Inferior parietal cortex (tissue), 1 donor: ENCODE measurements around the gene F8.
"Not testable (repeated sequence)": the region's sequence is repeated elsewhere in the genome, so short reads cannot be mapped to it uniquely, and the experiment has no call there.

ENCODE experiments used
- DNase-seq: peaks from one replicate; pipeline ENCODE4 v3.0.0-alpha.2; 2016; ENCODE audit errors: extremely low spot score

F8 gene

GRCh38 chrX:154816326-154816898, 206.1 kb downstream of the F8 start:
- not testable (repeated sequence) for DNase-seq

- no peak for DNase-seq
Observed at GRCh38 chrX:154815274-154815818, 207.2 kb downstream of the F8 start.

GRCh38 chrX:154813801-154814200, 208.7 kb downstream of the F8 start:
- no peak for DNase-seq

GRCh38 chrX:154812341-154813101, 210.0 kb downstream of the F8 start:
- DNase-seq = no peak

GRCh38 chrX:154809939-154810665, 212.4 kb downstream of the F8 start:
- no peak for DNase-seq

GRCh38 chrX:154806837-154807501, 215.6 kb downstream of the F8 start:
- no peak for DNase-seq

GRCh38 chrX:154805696-154806091, 216.8 kb downstream of the F8 start:
- no peak for DNase-seq

GRCh38 chrX:154804957-154805695, 217.4 kb downstream of the F8 start, which contains the start of gene MPP1:
TSS of gene MPP1 (minus strand) at chrX:154805485. CDS start at chrX:154805373, 112 bp downstream.
- peak; percentile 67 for DNase-seq

GRCh38 chrX:154804261-154804956, 218.1 kb downstream of the F8 start:
- DNase-seq = no peak

GRCh38 chrX:154802947-154803346, 219.6 kb downstream of the F8 start:
- DNase-seq = no peak

- no peak for DNase-seq
Observed at GRCh38 chrX:154800478-154801210, 221.9 kb downstream of the F8 start.

- no peak for DNase-seq
Observed at GRCh38 chrX:154799556-154800348, 222.8 kb downstream of the F8 start.

- DNase-seq = no peak
Observed at GRCh38 chrX:154797006-154797405, 225.5 kb downstream of the F8 start.

GRCh38 chrX:154795016-154795415, 227.5 kb downstream of the F8 start:
- DNase-seq = no peak

GRCh38 chrX:154793084-154793795, 229.3 kb downstream of the F8 start:
- no peak for DNase-seq

- DNase-seq = no peak
Observed at GRCh38 chrX:154791939-154792338, 230.6 kb downstream of the F8 start.

- no peak for DNase-seq
Observed at GRCh38 chrX:154791467-154791866, 231.1 kb downstream of the F8 start.
